HUES6 (cell line): Measurements from ENCODE around the gene DUX4.
"Not testable (repeated sequence)": the region's sequence is repeated elsewhere in the genome, so short reads cannot be mapped to it uniquely, and the experiment has no call there.

Experiments used
- H3K27ac ChIP-seq: 2 replicates; pipeline ENCODE4 v1.7.0; 2013; ENCODE audit warnings: low read depth, mild to moderate bottlenecking, low read length, inconsistent platforms
- H3K27me3 ChIP-seq: 2 replicates; pipeline ENCODE4 v1.6.1; 2013; ENCODE audit warnings: low read length; ENCODE audit not compliant: control insufficient read depth, insufficient read depth
- H3K36me3 ChIP-seq: 2 replicates; pipeline ENCODE4 v1.6.1; 2013; ENCODE audit warnings: low read length; ENCODE audit not compliant: control insufficient read depth, insufficient read depth
- H3K4me1 ChIP-seq: 2 replicates; pipeline ENCODE4 v1.6.1; 2013; ENCODE audit warnings: low read length; ENCODE audit not compliant: control insufficient read depth, insufficient read depth
- H3K4me3 ChIP-seq: 2 replicates; pipeline ENCODE4 v1.5.1; 2013; ENCODE audit warnings: low read depth, low read length
- H3K9ac ChIP-seq: one replicate; pipeline ENCODE4 v1.6.1; 2013; ENCODE audit warnings: mild to moderate bottlenecking, low read length
- H3K9me3 ChIP-seq: 2 replicates; pipeline ENCODE4 v1.6.1; 2013; ENCODE audit warnings: low read depth, low read length; ENCODE audit not compliant: control insufficient read depth, insufficient read depth

Gene DUX4

DNA sequence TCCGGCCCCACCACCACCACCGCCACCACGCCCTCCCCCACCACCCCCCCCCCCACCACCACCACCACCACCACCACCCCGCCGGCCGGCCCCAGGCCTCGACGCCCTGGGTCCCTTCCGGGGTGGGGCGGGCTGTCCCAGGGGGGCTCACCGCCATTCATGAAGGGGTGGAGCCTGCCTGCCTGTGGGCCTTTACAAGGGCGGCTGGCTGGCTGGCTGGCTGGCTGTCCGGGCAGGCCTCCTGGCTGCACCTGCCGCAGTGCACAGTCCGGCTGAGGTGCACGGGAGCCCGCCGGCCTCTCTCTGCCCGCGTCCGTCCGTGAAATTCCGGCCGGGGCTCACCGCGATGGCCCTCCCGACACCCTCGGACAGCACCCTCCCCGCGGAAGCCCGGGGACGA, at the start of gene DUX4:
Gene DUX4, plus strand, starts transcription at position 347 of the 400 bp plus-strand sequence. Its CDS starts 0 bp downstream, at position 347.
- not testable (repeated sequence) for H3K4me1 ChIP-seq, H3K9ac ChIP-seq, H3K4me3 ChIP-seq, H3K36me3 ChIP-seq, H3K27me3 ChIP-seq, H3K27ac ChIP-seq
- peaks cover 10% of the 10 kb centered on the region for H3K9me3 ChIP-seq

DNA sequence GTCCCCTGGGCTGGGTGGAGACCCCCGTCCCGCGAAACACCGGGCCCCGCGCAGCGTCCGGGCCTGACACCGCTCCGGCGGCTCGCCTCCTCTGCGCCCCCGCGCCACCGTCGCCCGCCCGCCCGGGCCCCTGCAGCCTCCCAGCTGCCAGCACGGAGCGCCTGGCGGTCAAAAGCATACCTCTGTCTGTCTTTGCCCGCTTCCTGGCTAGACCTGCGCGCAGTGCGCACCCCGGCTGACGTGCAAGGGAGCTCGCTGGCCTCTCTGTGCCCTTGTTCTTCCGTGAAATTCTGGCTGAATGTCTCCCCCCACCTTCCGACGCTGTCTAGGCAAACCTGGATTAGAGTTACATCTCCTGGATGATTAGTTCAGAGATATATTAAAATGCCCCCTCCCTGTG, 1.9 kb downstream of the DUX4 start:
- not testable (repeated sequence) for H3K36me3 ChIP-seq, H3K4me3 ChIP-seq, H3K27ac ChIP-seq, H3K9ac ChIP-seq, H3K4me1 ChIP-seq, H3K27me3 ChIP-seq
- H3K9me3 ChIP-seq: peaks cover 13% of the 10 kb centered on the region

DNA sequence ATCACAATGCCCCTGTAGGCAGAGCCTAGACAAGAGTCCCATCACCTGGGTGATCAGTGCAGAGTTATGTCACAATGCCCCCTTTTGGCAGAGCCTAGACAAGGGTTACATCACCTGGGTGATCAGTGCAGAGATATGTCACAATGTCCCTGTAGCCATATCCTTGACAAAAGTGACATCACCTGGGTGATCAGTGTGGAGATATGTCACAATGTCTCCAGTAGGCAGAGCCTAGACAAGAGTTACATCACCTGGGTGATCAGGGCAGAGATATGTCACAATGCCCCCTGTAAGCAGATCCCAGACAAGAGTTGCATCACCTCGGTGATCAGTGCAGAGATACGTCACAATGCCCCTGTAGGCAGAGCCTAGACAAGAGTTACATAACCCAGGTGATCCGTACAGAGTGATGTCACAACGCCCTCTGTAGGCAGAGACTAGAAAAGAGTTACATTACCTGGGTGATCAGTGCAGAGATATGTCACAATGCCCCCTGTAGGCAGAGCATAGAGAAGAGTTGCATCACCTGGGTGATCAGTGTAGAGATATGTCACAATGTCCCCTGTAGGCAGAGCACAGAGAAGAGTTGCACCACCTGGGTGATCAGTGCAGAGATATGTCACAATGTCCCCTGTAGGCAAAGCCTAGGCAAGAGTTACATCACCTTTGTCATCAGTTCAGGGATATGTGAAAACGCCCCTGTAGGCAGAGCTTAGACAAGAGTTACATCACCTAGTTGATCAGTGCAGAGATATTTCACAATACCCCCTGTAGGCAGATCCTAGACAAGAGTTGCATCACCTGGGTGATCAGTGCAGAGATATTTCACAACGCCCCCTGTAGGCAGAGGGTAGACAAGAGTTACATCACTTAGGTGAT, 4.4 kb downstream of the DUX4 start:
- H3K9me3 ChIP-seq: peaks cover 16% of the 10 kb centered on the region
- not testable (repeated sequence) for H3K36me3 ChIP-seq, H3K27ac ChIP-seq, H3K27me3 ChIP-seq, H3K9ac ChIP-seq, H3K4me1 ChIP-seq, H3K4me3 ChIP-seq

DNA sequence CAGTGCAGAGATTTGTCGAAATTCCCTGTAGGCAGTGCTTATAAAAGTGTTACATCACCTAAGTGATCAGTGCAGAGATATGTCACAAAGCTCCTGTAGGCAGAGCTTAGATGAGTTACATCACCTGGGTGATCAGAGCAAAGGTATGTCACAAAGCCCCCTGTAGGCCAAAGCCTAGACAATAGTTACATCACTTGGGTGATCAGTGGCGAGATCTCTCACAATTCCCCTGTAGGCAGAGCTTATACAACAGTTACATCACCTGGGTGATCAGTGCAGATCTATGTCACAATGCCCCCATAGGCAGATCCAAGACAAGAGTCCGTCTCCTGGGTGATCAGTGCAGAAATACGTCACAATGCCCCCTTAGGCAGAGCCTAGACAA, 5.0 kb downstream of the DUX4 start:
- not testable (repeated sequence) for H3K27ac ChIP-seq, H3K36me3 ChIP-seq, H3K27me3 ChIP-seq, H3K4me1 ChIP-seq, H3K4me3 ChIP-seq, H3K9ac ChIP-seq
- H3K9me3 ChIP-seq: peaks cover 16% of the 10 kb centered on the region

DNA sequence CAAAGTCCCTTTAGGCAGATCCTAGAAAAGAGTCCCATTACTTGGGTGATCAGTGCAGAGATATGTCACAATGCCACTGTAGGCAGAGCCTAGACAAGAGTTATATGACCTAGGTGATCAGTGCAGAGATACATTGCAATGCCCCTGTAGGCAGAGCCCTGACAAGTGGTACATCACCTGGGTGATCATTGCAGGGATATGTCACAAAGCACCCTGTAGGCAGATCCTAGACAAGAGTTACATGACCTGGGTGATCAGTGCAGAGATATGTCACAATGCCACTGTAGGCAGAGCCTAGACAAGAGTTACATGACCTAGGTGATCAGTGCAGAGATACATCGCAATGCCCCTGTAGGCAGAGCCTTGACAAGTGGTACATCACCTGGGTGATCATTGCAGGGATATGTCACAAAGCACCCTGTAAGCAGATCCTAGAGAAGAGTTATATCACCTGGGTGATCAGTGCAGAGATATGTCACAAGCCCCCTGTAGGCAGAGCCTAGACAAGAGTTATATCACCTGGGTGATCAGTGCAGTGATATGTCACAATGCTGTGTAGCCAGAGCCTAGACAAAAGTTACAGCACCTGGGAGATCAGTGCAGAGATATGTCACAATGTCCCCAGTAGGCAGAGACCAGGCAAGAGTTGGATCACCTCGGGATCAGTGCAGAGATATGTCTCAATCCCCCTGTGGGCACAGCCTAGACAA, 5.6 kb downstream of the DUX4 start:
- not testable (repeated sequence) for H3K27me3 ChIP-seq, H3K4me1 ChIP-seq, H3K4me3 ChIP-seq, H3K27ac ChIP-seq, H3K36me3 ChIP-seq, H3K9ac ChIP-seq
- peaks cover 16% of the 10 kb centered on the region for H3K9me3 ChIP-seq

DNA sequence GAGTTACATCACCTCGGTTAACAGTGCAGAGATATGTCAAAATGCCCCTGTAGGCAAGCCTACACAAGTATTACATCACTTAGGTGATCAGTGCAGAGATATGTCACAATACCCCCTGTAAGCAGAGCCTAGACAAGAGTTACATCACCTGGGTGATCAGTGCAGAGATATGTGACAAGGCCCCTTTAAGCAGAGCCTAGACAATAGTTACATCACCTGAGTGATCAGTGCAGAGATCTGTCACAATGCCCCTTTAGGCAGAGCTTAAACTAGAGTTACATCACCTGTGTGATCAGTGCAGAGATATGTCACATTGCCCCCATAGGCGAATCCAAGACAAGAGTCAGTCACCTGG, 6.1 kb downstream of the DUX4 start:
- not testable (repeated sequence) for H3K9ac ChIP-seq

DNA sequence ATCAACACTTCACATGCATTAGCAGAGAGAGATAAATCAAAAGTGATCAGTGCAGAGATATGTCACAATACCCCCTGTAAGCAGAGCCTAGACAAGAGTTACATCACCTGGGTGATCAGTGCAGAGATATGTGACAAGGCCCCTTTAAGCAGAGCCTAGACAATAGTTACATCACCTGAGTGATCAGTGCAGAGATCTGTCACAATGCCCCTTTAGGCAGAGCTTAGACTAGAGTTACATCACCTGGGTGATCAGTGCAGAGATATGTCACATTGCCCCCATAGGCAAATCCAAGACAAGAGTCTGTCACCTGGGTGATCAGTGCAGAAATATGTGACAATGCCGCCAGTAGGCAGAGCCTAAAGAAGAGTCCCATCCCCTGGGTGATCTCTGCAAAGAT, 7.4 kb downstream of the DUX4 start:
- not testable (repeated sequence) for H3K9ac ChIP-seq, H3K27me3 ChIP-seq, H3K4me1 ChIP-seq, H3K4me3 ChIP-seq, H3K36me3 ChIP-seq, H3K27ac ChIP-seq
- peaks cover 16% of the 10 kb centered on the region for H3K9me3 ChIP-seq

More for the DNA sequence above, 6.1 kb downstream of the DUX4 start:
- H3K27ac ChIP-seq, H3K4me1 ChIP-seq, H3K4me3 ChIP-seq, H3K27me3 ChIP-seq, H3K36me3 ChIP-seq: not testable (repeated sequence)
- peaks cover 16% of the 10 kb centered on the region for H3K9me3 ChIP-seq

DNA sequence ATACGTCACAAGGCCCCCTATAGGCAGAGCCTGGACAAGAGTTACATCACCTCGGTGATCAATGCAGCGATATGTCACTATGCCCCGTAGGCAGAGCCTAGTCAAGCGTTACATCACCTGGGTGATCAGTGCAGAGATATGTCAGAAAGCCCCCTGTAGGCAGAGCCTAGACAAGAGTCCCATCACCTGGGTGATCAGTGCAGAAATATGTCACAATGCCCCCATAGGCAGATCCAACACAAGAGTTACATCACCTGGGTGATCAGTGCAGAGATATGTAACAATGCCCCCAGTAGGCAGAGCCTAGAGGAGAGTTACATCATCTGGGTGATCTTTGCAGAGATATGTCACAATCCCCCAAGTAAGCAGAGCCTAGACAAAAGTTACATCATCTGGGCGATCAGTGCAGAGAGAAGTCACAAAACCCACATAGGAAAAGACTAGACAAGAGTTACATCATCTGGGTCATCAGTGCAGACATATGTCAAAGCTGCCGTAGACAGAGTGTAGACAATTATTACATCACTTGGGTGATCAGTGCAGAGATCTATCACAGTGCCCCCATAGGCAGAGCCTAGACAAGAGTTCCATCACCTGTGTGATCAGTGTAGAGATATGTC, 8.0 kb downstream of the DUX4 start:
- H3K9ac ChIP-seq: not testable (repeated sequence)

DNA sequence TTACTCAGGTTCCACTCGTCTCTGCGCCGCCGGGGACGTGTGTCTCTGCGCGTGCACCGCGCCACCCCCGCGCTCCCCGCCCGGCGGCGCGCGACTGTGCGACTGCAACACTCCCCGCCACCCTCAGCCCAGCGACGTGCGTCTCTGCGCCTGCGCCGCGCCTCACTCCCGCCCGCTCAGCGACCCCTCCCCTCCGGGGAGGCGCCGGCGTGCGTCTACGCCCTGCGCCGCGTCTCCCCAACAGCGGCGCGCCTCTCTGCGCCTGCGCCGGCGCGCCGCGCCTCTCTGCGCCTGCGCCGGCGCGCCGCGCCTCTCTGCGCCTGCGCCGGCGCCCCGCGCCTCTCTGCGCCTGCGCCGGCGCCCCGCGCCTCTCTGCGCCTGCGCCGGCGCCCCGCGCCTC, 29.9 kb downstream of the DUX4 start:
- H3K9ac ChIP-seq, H3K4me3 ChIP-seq, H3K27me3 ChIP-seq: not testable (repeated sequence)

More for the DNA sequence above, 8.0 kb downstream of the DUX4 start:
- H3K36me3 ChIP-seq, H3K4me1 ChIP-seq, H3K4me3 ChIP-seq, H3K27me3 ChIP-seq, H3K27ac ChIP-seq: not testable (repeated sequence)
- peaks cover 12% of the 10 kb centered on the region for H3K9me3 ChIP-seq

More for the DNA sequence above, 29.9 kb downstream of the DUX4 start:
- not testable (repeated sequence) for H3K4me1 ChIP-seq, H3K9me3 ChIP-seq, H3K36me3 ChIP-seq, H3K27ac ChIP-seq
